Measurements from ENCODE around the gene PNRC2. TPM values are rescaled to one million over a fixed set of nuclear protein-coding genes. Genes with fewer than 3 reads are reported as not detected.
A peak's percentile ranks its signal among the peaks of the same experiment; 100 is the strongest.

The PNRC2 gene
- total RNA-seq, 2 experiments from 2014 or later, result 172 to 183 TPM

DNA sequence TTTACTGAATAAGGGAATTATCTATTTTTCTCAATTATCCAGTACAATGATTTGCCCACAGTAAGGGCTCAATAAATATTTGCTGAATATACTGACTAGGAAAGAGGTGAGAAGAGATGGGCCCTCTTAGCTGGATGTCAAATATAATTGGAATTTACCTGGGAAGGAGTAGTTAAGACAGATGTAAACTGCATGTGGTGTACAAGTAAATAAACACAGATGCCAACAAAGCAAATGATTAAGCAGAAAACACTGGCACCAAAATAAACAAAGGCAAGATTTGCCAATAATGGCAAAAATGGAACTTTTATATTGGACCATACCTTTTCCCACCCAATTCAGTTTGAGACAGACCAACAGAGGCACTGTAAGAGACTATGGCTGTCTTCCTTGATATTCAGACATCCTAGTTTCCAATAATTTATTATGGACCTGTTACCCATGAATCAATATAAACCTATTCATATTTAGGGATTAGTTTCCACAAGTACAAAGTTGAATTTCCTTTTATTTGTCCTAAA, 7.4 kb downstream of the PNRC2 start:
- no peak overlapping the region for H3K4me3 Mint-ChIP-seq
- H3K4me3 ChIP-seq (ENCODE audit: low read length), result no peak overlapping the region
- H3K36me3 ChIP-seq (ENCODE audit: insufficient read depth, low read length), result peaks cover 64% of the 10 kb centered on the region
- ATAC-seq (ENCODE audit: poor library complexity) (no peak), DNase-seq (no peak)
- CTCF ChIA-PET, result no interaction called here
- no peak overlapping the region for H3K27ac ChIP-seq (ENCODE audit: low read depth in 1 of 2, low read length in 2 of 2)
- H3K27ac Mint-ChIP-seq, result peak overlapping the region; percentile 24
- H3K27me3 Mint-ChIP-seq, result no peaks in the 10 kb centered on the region
- H3K4me1 ChIP-seq (ENCODE audit: insufficient read depth, low read length), result no peaks in the 10 kb centered on the region
- no peaks in the 10 kb centered on the region for H3K9me3 Mint-ChIP-seq
- intact Hi-C loops (cut with DNase I, micrococcal nuclease), result no loop called here
- H3K36me3 Mint-ChIP-seq (ENCODE audit: low read depth), result peaks cover 93% of the 10 kb centered on the region
- POLR2A ChIA-PET, result interaction anchor here (3.6 to 8.5 kb wide), 2 partner anchors 7 to 11 kb away, joined by 18 to 164 read pairs; partner anchors contain the start of genes PNRC2 and SRSF10
- TF ChIP-seq, protein P1, sequence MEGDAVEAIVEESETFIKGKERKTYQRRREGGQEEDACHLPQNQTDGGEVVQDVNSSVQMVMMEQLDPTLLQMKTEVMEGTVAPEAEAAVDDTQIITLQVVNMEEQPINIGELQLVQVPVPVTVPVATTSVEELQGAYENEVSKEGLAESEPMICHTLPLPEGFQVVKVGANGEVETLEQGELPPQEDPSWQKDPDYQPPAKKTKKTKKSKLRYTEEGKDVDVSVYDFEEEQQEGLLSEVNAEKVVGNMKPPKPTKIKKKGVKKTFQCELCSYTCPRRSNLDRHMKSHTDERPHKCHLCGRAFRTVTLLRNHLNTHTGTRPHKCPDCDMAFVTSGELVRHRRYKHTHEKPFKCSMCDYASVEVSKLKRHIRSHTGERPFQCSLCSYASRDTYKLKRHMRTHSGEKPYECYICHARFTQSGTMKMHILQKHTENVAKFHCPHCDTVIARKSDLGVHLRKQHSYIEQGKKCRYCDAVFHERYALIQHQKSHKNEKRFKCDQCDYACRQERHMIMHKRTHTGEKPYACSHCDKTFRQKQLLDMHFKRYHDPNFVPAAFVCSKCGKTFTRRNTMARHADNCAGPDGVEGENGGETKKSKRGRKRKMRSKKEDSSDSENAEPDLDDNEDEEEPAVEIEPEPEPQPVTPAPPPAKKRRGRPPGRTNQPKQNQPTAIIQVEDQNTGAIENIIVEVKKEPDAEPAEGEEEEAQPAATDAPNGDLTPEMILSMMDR (IDR thresholded peaks at IDR 0.05), result no peak
- no peaks in the 10 kb centered on the region for H3K27me3 ChIP-seq (ENCODE audit: control insufficient read depth in 1 of 2, insufficient read depth in 2 of 2, low read length in 2 of 2)
- H3K9me3 ChIP-seq (ENCODE audit: control insufficient read depth in 1 of 2, insufficient read depth in 1 of 2, low read length in 2 of 2), result no peaks in the 10 kb centered on the region
- H3K4me1 Mint-ChIP-seq (ENCODE audit: low read depth), result peaks cover 59% of the 10 kb centered on the region

GRCh38 chr1:23967871-23968270, 8.2 kb downstream of the PNRC2 start:
- H3K27ac Mint-ChIP-seq, result peak overlapping the region; percentile 24
- POLR2A ChIA-PET, result interaction anchor here (1.5 to 3.6 kb wide), 2 partner anchors 8 to 13 kb away, joined by 5 to 18 read pairs; partner anchors contain the start of genes PNRC2 and SRSF10
- Histone ChIP-seq H3K27me3 (ENCODE audit: control insufficient read depth in 1 of 2, insufficient read depth in 2 of 2, low read length in 2 of 2) (no peaks in the 10 kb centered on the region), H3K36me3 (ENCODE audit: insufficient read depth, low read length) (peaks cover 67% of the 10 kb centered on the region), H3K27ac (ENCODE audit: low read depth in 1 of 2, low read length in 2 of 2) (no peak overlapping the region), H3K9me3 (ENCODE audit: control insufficient read depth in 1 of 2, insufficient read depth in 1 of 2, low read length in 2 of 2) (no peaks in the 10 kb centered on the region), H3K4me1 (ENCODE audit: insufficient read depth, low read length) (no peaks in the 10 kb centered on the region), H3K4me3 (ENCODE audit: low read length) (no peak overlapping the region)
- H3K36me3 Mint-ChIP-seq (ENCODE audit: low read depth), result peaks cover 86% of the 10 kb centered on the region
- ATAC-seq (ENCODE audit: poor library complexity) (no peak), DNase-seq (no peak)
- CTCF ChIA-PET, result interaction anchor here (0.9 to 1.3 kb wide), 2 partner anchors 9 to 12 kb away, joined by 3 to 6 read pairs; partner anchors contain the start of gene SRSF10
- TF ChIP-seq, protein P1 (IDR thresholded peaks at IDR 0.05), result no peak
- H3K4me1 Mint-ChIP-seq (ENCODE audit: low read depth), result peaks cover 53% of the 10 kb centered on the region
- H3K4me3 Mint-ChIP-seq, result no peak overlapping the region
- H3K9me3 Mint-ChIP-seq, result no peaks in the 10 kb centered on the region
- intact Hi-C loops (cut with DNase I, micrococcal nuclease), result no loop called here
- H3K27me3 Mint-ChIP-seq, result no peaks in the 10 kb centered on the region

DNA sequence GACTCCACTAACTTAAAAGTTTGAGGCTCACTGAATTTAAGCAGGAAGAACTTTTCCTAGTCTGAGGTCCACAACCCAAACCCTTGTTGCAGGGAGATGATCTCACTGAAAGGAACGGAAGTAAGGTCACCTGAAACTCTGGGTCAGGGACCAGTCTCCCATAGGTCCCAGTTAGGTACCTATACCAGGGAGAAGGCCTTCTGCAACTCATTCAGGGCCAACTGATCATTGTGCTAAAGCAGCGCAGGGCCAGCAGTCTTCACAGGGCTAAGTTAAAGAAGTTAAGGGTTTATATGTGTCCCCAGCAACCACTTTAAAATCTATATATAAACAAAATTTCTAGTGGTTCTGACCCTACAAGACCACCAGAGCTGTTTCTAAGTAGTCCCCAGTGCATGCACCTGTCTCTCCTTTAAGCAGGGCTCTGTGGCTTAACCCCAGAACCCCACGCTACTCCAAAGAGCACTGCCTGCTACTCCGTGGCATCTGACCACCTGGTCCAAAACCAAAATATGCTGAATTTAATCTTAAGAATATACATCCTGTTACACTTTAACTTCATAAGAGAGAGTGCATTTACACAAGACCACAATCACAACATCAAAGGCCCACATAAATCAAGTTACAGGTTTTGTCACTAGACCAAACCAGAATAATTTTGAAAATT, 17.7 kb downstream of the PNRC2 start:
- Mint-ChIP-seq H3K4me1 (ENCODE audit: low read depth) (peaks cover 64% of the 10 kb centered on the region), H3K27ac (peak overlapping the region; percentile 95), H3K4me3 (peak overlapping the region; percentile 99), H3K27me3 (no peaks in the 10 kb centered on the region), H3K36me3 (ENCODE audit: low read depth) (peaks cover 63% of the 10 kb centered on the region), H3K9me3 (no peaks in the 10 kb centered on the region)
- H3K27ac ChIP-seq (ENCODE audit: low read depth in 1 of 2, low read length in 2 of 2), result peak overlapping the region in 1 of 2 donors; percentile 51
- H3K36me3 ChIP-seq (ENCODE audit: insufficient read depth, low read length), result peaks cover 29% of the 10 kb centered on the region
- POLR2A ChIA-PET, result interaction anchor here (7.2 kb wide), 1 partner anchor 15 kb away, joined by 164 read pairs; the partner anchor contains the start of gene PNRC2
- H3K9me3 ChIP-seq (ENCODE audit: control insufficient read depth in 1 of 2, insufficient read depth in 1 of 2, low read length in 2 of 2), result no peaks in the 10 kb centered on the region
- intact Hi-C loops (cut with DNase I, micrococcal nuclease), result loop anchor here in 1 of 2 experiments (10.0 kb wide), 2 partner anchors 423 to 613 kb away; partner anchors contain the start of genes ID3 and ZNF436
- H3K4me1 ChIP-seq (ENCODE audit: insufficient read depth, low read length), result peaks cover 19% of the 10 kb centered on the region
- CTCF ChIA-PET, result interaction anchor here (3.9 kb wide), 1 partner anchor 18 kb away, joined by 12 read pairs; the partner anchor contains the start of gene PNRC2
- H3K4me3 ChIP-seq (ENCODE audit: low read length), result no peak overlapping the region
- peak in 1 of 14 experiments; percentile 27 for DNase-seq
- no peak for ATAC-seq (ENCODE audit: poor library complexity)
- no peaks in the 10 kb centered on the region for H3K27me3 ChIP-seq (ENCODE audit: control insufficient read depth in 1 of 2, insufficient read depth in 2 of 2, low read length in 2 of 2)
- TF ChIP-seq, protein P1 (IDR thresholded peaks at IDR 0.05), result no peak
